ACHN (cell line): ENCODE results near the gene KDM4F.

Experiments used
- DNase-seq: peaks from one replicate; pipeline ENCODE4 v3.0.0-alpha.2; 2015
- in situ Hi-C: cut with HindIII; loops from 2 replicates; pipeline ENCODE4 v1.10.0; 2017; ENCODE audit warnings: low sequenced_read_pairs, low pct_ligation_motif_present, low pct_unique_long_range_greater_than_20kb

KDM4F gene

GRCh38 chr11:95055283-95055897 lies 6.2 kb downstream of the KDM4F start:
- in situ Hi-C loops, result no loop called here
- no peak for DNase-seq

- in situ Hi-C loops, result no loop called here
- DNase-seq, result no peak
Measured at GRCh38 chr11:95057959-95058358, 8.7 kb downstream of the KDM4F start.

- in situ Hi-C loops, result no loop called here
- no peak for DNase-seq
Measured at GRCh38 chr11:95058621-95059020, 9.4 kb downstream of the KDM4F start.

- in situ Hi-C loops, result no loop called here
- DNase-seq, result no peak
Measured at GRCh38 chr11:95059046-95059445, 9.8 kb downstream of the KDM4F start.

- in situ Hi-C loops, result no loop called here
- DNase-seq, result no peak
Measured at GRCh38 chr11:95065336-95065735, 16.1 kb downstream of the KDM4F start.

- DNase-seq, result no peak
- in situ Hi-C loops, result no loop called here
Measured at GRCh38 chr11:95066716-95067038, 17.5 kb downstream of the KDM4F start, which contains the start of gene SRSF8. Gene SRSF8, plus strand, starts transcription at chr11:95066919. Its CDS starts 308 bp downstream, at chr11:95067227.

- in situ Hi-C loops, result no loop called here
- DNase-seq, result peak; percentile 78
Measured at GRCh38 chr11:95067039-95067840, 18.0 kb downstream of the KDM4F start.

GRCh38 chr11:95067841-95068219 lies 18.6 kb downstream of the KDM4F start:
- DNase-seq, result no peak

GRCh38 chr11:95068549-95068948 lies 19.3 kb downstream of the KDM4F start:
- in situ Hi-C loops, result no loop called here
- DNase-seq, result peak; percentile 93

More at GRCh38 chr11:95067841-95068219, 18.6 kb downstream of the KDM4F start:
- in situ Hi-C loops, result no loop called here

GRCh38 chr11:95070471-95070870 lies 21.2 kb downstream of the KDM4F start:
- in situ Hi-C loops, result no loop called here
- DNase-seq, result no peak

GRCh38 chr11:95072948-95073347 lies 23.7 kb downstream of the KDM4F start:
- no peak for DNase-seq
- in situ Hi-C loops, result no loop called here

GRCh38 chr11:95074792-95075563 lies 25.8 kb downstream of the KDM4F start:
- no peak for DNase-seq
- in situ Hi-C loops, result no loop called here

GRCh38 chr11:95076416-95076815 lies 27.2 kb downstream of the KDM4F start:
- DNase-seq, result peak; percentile 27
- in situ Hi-C loops, result no loop called here

GRCh38 chr11:95076981-95077380 lies 27.8 kb downstream of the KDM4F start:
- no peak for DNase-seq
- in situ Hi-C loops, result no loop called here

GRCh38 chr11:95078526-95078925 lies 29.3 kb downstream of the KDM4F start:
- DNase-seq, result no peak

GRCh38 chr11:95081010-95081409 lies 31.8 kb downstream of the KDM4F start:
- no peak for DNase-seq
- in situ Hi-C loops, result no loop called here

More at GRCh38 chr11:95078526-95078925, 29.3 kb downstream of the KDM4F start:
- in situ Hi-C loops, result no loop called here

- in situ Hi-C loops, result no loop called here
- no peak for DNase-seq
Measured at GRCh38 chr11:95081412-95081811, 32.2 kb downstream of the KDM4F start.

- in situ Hi-C loops, result no loop called here
- DNase-seq, result no peak
Measured at GRCh38 chr11:95082576-95083001, 33.4 kb downstream of the KDM4F start.

- in situ Hi-C loops, result no loop called here
- DNase-seq, result peak; percentile 40
Measured at GRCh38 chr11:95084509-95084908, 35.3 kb downstream of the KDM4F start.
